ENCODE data around the gene ZP4.
A peak's percentile ranks its signal among the peaks of the same experiment; 100 is the strongest.

DNA sequence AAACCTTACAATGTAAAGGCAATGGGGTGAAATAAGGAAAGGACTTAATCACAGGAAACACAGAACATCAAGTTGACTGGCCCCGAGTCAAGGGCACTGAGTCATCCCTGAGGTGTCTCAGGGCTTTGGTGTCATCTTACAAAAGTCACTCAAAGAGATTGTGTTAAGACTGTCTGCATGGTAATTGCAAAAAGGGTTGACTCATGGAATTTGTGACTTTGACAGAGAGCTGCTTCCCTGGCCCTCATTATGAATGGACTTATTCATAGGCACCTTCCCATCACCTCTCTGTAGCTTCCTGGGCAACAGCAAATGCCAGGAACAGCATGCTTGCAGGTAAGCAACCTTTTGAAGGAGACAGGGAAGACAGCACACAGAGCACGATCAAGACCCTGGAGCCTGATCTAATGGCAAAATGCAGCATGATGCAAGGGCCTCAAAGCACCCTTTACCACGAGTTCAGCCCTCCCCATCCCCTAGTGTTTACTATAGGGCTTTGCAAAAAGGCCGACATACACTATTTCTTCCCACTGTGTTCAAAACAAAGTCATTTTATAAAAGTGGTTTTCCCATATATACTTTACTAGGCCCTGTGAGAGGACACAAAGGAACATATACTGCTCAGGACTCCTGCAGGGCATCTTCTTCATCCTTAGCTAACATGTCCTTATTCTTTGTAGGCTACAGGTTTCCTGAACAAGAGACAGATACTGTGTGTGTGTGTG, 17.1 kb downstream of the ZP4 start:
- TF ChIP-seq PATZ1 (CRISPR knock-in tag; IDR thresholded peaks at IDR 0.05; ENCODE audit: borderline replicate concordance) = no peak; the same call in 1 of the 2 replicates
- 0 out of 2 replicates have a peak, but pooled peaks have one; percentile 52 for TF ChIP-seq OSR1 (CRISPR knock-in tag; IDR thresholded peaks at IDR 0.05)
